ENCODE measurements around the gene EGF. TPM values are rescaled to one million over a fixed set of nuclear protein-coding genes. Genes with fewer than 3 reads are reported as not detected.
A peak's percentile ranks its signal among the peaks of the same experiment; 100 is the strongest.
"Not testable (repeated sequence)": the region's sequence is repeated elsewhere in the genome, so short reads cannot be mapped to it uniquely, and the experiment has no call there.

The EGF gene
- total and polyA plus RNA-seq, 10 donors, result 0.03 to 2.5 (median 0.88) TPM; not detected in 1

GRCh38 chr4:109872065-109872464 is 40.6 kb upstream of the EGF start:
- Histone ChIP-seq H3K27me3 (replicated peaks in 1 of 7) (no peaks in the 10 kb centered on the region), H3K36me3 (peaks cover 0 to 9% (median 0%) of the 10 kb centered on the region in 6 donors), H3K27ac (no peak overlapping the region), H3K4me3 (no peak overlapping the region), H3K4me1 (no peaks in the 10 kb centered on the region), H3K9me3 (no peaks in the 10 kb centered on the region)
- intact Hi-C loops (cut with DNase I; ENCODE audit: low total_unique reads), result no loop called here
- TF ChIP-seq POLR2A (IDR thresholded peaks at IDR 0.05) (no peak), CTCF (IDR thresholded peaks at IDR 0.05 in 8 of 11, conservative IDR thresholded peaks at IDR 0.05 in 3 of 11) (no peak), POLR2AphosphoS5 (IDR thresholded peaks at IDR 0.05) (no peak)
- 85 to 99% (median 89%) methylated on average over 2 of the region's 2 CpGs for WGBS, 5 donors
- DNase-seq, result no peak

GRCh38 chr4:109872950-109873656 is 39.6 kb upstream of the EGF start:
- TF ChIP-seq POLR2AphosphoS5 (IDR thresholded peaks at IDR 0.05) (no peak), CTCF (IDR thresholded peaks at IDR 0.05 in 8 of 11, conservative IDR thresholded peaks at IDR 0.05 in 3 of 11) (no peak), POLR2A (IDR thresholded peaks at IDR 0.05) (no peak)
- 92 to 97% (median 94%) methylated on average over 6 of the region's 6 CpGs for WGBS, 5 donors

GRCh38 chr4:109873791-109874514 is 38.7 kb upstream of the EGF start:
- WGBS, 5 donors, result 69 to 80% (median 76%) methylated on average over 11 of the region's 11 CpGs
- no peak for TF ChIP-seq POLR2A (IDR thresholded peaks at IDR 0.05)
- no peak for TF ChIP-seq POLR2AphosphoS5 (IDR thresholded peaks at IDR 0.05)
- TF ChIP-seq CTCF (IDR thresholded peaks at IDR 0.05 in 8 of 11, conservative IDR thresholded peaks at IDR 0.05 in 3 of 11), result no peak
- intact Hi-C loops (cut with DNase I; ENCODE audit: low total_unique reads), result no loop called here

More at GRCh38 chr4:109872950-109873656, 39.6 kb upstream of the EGF start:
- intact Hi-C loops (cut with DNase I; ENCODE audit: low total_unique reads), result no loop called here
- no peaks in the 10 kb centered on the region for H3K9me3 ChIP-seq
- peaks cover 0 to 9% (median 0%) of the 10 kb centered on the region in 6 donors for H3K36me3 ChIP-seq
- H3K27ac ChIP-seq, result no peak overlapping the region
- H3K4me3 ChIP-seq, result no peak overlapping the region
- no peak for DNase-seq
- no peaks in the 10 kb centered on the region for H3K27me3 ChIP-seq (replicated peaks in 1 of 7)
- no peaks in the 10 kb centered on the region for H3K4me1 ChIP-seq

GRCh38 chr4:109875106-109875505 is 37.6 kb upstream of the EGF start:
- H3K4me1 ChIP-seq, result no peaks in the 10 kb centered on the region
- peaks cover 0 to 8% (median 0%) of the 10 kb centered on the region in 7 donors for H3K27me3 ChIP-seq (replicated peaks in 1 of 7)
- 88 to 100% (median 91%) methylated on average over 1 of the region's 1 CpG for WGBS, 5 donors
- intact Hi-C loops (cut with DNase I; ENCODE audit: low total_unique reads), result no loop called here
- no peak overlapping the region for H3K4me3 ChIP-seq
- DNase-seq, result peak; percentile 20
- TF ChIP-seq POLR2AphosphoS5 (IDR thresholded peaks at IDR 0.05), result no peak
- no peak for TF ChIP-seq CTCF (IDR thresholded peaks at IDR 0.05 in 8 of 11, conservative IDR thresholded peaks at IDR 0.05 in 3 of 11)
- no peak for TF ChIP-seq POLR2A (IDR thresholded peaks at IDR 0.05)
- H3K27ac ChIP-seq, result no peak overlapping the region
- H3K9me3 ChIP-seq, result no peaks in the 10 kb centered on the region
- peaks cover 0 to under 1% (median 0%) of the 10 kb centered on the region in 6 donors for H3K36me3 ChIP-seq

More at GRCh38 chr4:109873791-109874514, 38.7 kb upstream of the EGF start:
- H3K27me3 ChIP-seq (replicated peaks in 1 of 7), result peaks cover 0 to 4% (median 0%) of the 10 kb centered on the region in 7 donors
- DNase-seq, result no peak
- H3K4me1 ChIP-seq, result no peaks in the 10 kb centered on the region
- peaks cover 0 to 9% (median 0%) of the 10 kb centered on the region in 6 donors for H3K36me3 ChIP-seq
- H3K4me3 ChIP-seq, result no peak overlapping the region
- H3K27ac ChIP-seq, result no peak overlapping the region
- H3K9me3 ChIP-seq, result no peaks in the 10 kb centered on the region

GRCh38 chr4:109875553-109875952 is 37.1 kb upstream of the EGF start:
- H3K27ac ChIP-seq; intact Hi-C loops (cut with DNase I; ENCODE audit: low total_unique reads); H3K9me3 ChIP-seq: not testable (repeated sequence)

More at GRCh38 chr4:109875553-109875952, 37.1 kb upstream of the EGF start:
- not testable (repeated sequence) for H3K36me3 ChIP-seq, H3K4me1 ChIP-seq, H3K4me3 ChIP-seq, DNase-seq
- H3K27me3 ChIP-seq (replicated peaks in 1 of 7), result peaks cover 0 to 12% (median 0%) of the 10 kb centered on the region in 7 donors
- 85 to 100% (median 86%) methylated on average over 1 to 2 of the region's 2 CpGs for WGBS, 5 donors
